Adrenal gland (tissue), 12 donors: ENCODE data around the gene SLC16A14. TPM values are rescaled to one million over a fixed set of nuclear protein-coding genes. Genes with fewer than 3 reads are reported as not detected.

Experiments
- DNase-seq, 7 donors: peaks; one replicate each; pipeline ENCODE4 v3.0.0-alpha.2; 2019 to 2020
- H3K27ac ChIP-seq, 5 donors: fragments of 200-600 bp; sonication (generic) in 4 of 5; 1 replicate in 3 of 5; 2 replicates in 2 of 5; pipeline versions ENCODE4 v1.5.1 to v1.8.0; 2016 to 2020; ENCODE audit warnings: mild to moderate bottlenecking in 1 of 5
- H3K27me3 ChIP-seq: fragments of 200-600 bp; 2 replicates; pipeline ENCODE4 v1.8.0; 2021
- H3K36me3 ChIP-seq, 2 donors: fragments of 200-600 bp; replicated peaks in 1 of 2; 1 replicate in 1 of 2; 2 replicates in 1 of 2; pipeline versions ENCODE4 v1.5.1 to v1.8.0; 2018 to 2022
- H3K4me1 ChIP-seq, 2 donors: fragments of 200-600 bp; replicated peaks in 1 of 2; 1 replicate in 1 of 2; 2 replicates in 1 of 2; pipeline versions ENCODE4 v1.5.1 to v1.8.0; 2018 to 2021
- H3K4me3 ChIP-seq, 4 donors: fragments of 200-600 bp; sonication (generic) in 3 of 4; one replicate each; pipeline ENCODE4 v1.5.1; 2016 to 2018
- H3K9me3 ChIP-seq, 3 donors: fragments of 200-600 bp; sonication (generic) in 1 of 3; replicated peaks in 1 of 3; 1 replicate in 2 of 3; 2 replicates in 1 of 3; pipeline versions ENCODE4 v1.5.1 to v1.8.0; 2016 to 2021
- CTCF ChIP-seq, 6 experiments: fragments of 450-650 bp in 4 of 6; fragments of 200-600 bp in 2 of 6; sonication (generic) in 1 of 6; IDR thresholded peaks; 1 replicate in 5 of 6; 2 replicates in 1 of 6; pipeline versions ENCODE4 v1.5.1 to v1.8.0; 2016 to 2021; ENCODE audit warnings: antibody characterized with exemption in 6 of 6, mild to moderate bottlenecking in 2 of 6, moderate library complexity in 1 of 6
- POLR2A ChIP-seq, 2 donors: fragments of 450-650 bp; IDR thresholded peaks; one replicate each; pipeline ENCODE4 v1.6.1; 2017; ENCODE audit warnings: antibody characterized with exemption in 2 of 2, mild to moderate bottlenecking in 2 of 2, moderate library complexity in 1 of 2
- WGBS, 4 donors: extraction: QIAGEN DNeasy Blood & Tissue Kit in 2 of 4; methylation state at CpG; one replicate each; pipeline versions ENCODE4 v1.1.5 to v1.1.7; 2013 to 2017; 5-methylcytosine and 5-hydroxymethylcytosine counted together
- intact Hi-C, 2 donors: fragments of 100-400 bp; cut with DNase I; formaldehyde crosslinking; loops; one replicate each; pipeline versions ENCODE4 v1.14.1 to v1.15.0; 2022 to 2023
- polyA plus RNA-seq, 3 donors: library from polyadenylated mRNA; stranded (reverse); fragments of 200-250 nt in 2 of 3; fragments of 350-450 nt in 1 of 3; fragmentation: Illumina TruSeq in 1 of 3; extraction: RNeasy Lipid Tissue Mini Kit (QIAGEN cat#74804) in 1 of 3; gene quantifications; one replicate each; pipeline ENCODE4 v1.2.3, GENCODE V29; 2013 to 2014
- total RNA-seq, 9 donors: library from RNA; depleted of rRNA in 4 of 9; stranded (reverse); fragments of >200 nt in 4 of 9; fragments of 120-200 nt in 1 of 9; fragmentation: NEBNext Ultra II Directional in 1 of 9; extraction: Animal tissue kit (Norgen Biotek cat#: 25700) in 1 of 9; gene quantifications; one replicate each; pipeline versions ENCODE4 v1.1.0 to v1.2.4, GENCODE V29; 2013 to 2023
- donor health status: healthy with polysubstance abuse.
- donor health status: Bipolar disorder and iron deficiency.
- donor health status: DM: yes; HTN: yes; CAD: no.
- donor health status: DM: no; HTN: no; CAD: no.
- donor health status: DM: no; HTN: no; CAD: no.
- donor health status: DM: yes; HTN: yes; CAD: no.

Gene SLC16A14
- total and polyA plus RNA-seq, 12 donors, result 0.88 to 23.5 (median 7.7) TPM

DNA sequence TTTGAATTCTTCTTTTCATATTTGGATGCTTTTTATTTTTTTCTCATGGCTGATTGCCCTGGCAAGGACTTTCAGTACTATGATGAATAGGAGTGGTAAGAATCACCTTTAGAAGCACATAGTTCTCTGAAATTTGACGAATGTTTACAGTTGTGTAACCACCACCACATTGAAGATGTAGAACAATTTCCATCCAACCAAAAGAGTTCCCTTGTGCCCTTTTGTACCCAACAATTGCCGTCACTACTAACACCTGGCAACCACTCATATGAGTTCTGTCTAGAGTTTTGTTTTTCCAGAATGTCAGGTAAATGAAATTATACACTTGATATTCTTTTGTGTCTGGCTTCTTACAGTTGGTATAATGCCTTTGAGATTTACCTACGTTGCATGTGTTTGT is 28.7 kb upstream of the SLC16A14 start:
- no peaks in the 10 kb centered on the region for H3K9me3 ChIP-seq
- DNase-seq, result no peak
- H3K4me3 ChIP-seq, result no peak overlapping the region
- WGBS, 4 donors, result 73 to 84% (median 79%) methylated on average over 3 of the region's 3 CpGs
- H3K27ac ChIP-seq, result no peak overlapping the region
- H3K4me1 ChIP-seq, result no peaks in the 10 kb centered on the region
- H3K27me3 ChIP-seq, result no peaks in the 10 kb centered on the region
- intact Hi-C loops, result no loop called here
- no peaks in the 10 kb centered on the region for H3K36me3 ChIP-seq
- TF ChIP-seq POLR2A (IDR thresholded peaks at IDR 0.05), result no peak
- no peak for TF ChIP-seq CTCF (IDR thresholded peaks at IDR 0.05)

GRCh38 chr2:230090967-230091366 is 22.2 kb upstream of the SLC16A14 start:
- no peaks in the 10 kb centered on the region for H3K4me1 ChIP-seq
- intact Hi-C loops, result no loop called here
- H3K9me3 ChIP-seq, result no peaks in the 10 kb centered on the region
- no peak for TF ChIP-seq CTCF (IDR thresholded peaks at IDR 0.05)
- TF ChIP-seq POLR2A (IDR thresholded peaks at IDR 0.05), result no peak
- no peak overlapping the region for H3K4me3 ChIP-seq
- no peak for DNase-seq
- H3K27me3 ChIP-seq, result no peaks in the 10 kb centered on the region
- H3K27ac ChIP-seq, result no peak overlapping the region
- 93 to 100% (median 98%) methylated on average over 2 of the region's 2 CpGs for WGBS, 4 donors
- H3K36me3 ChIP-seq, result no peaks in the 10 kb centered on the region

- Histone ChIP-seq H3K36me3 (no peaks in the 10 kb centered on the region), H3K27ac (no peak overlapping the region), H3K4me1 (no peaks in the 10 kb centered on the region), H3K4me3 (no peak overlapping the region), H3K27me3 (no peaks in the 10 kb centered on the region), H3K9me3 (no peaks in the 10 kb centered on the region)
- WGBS, 4 donors, result 78 to 91% (median 81%) methylated on average over 7 of the region's 7 CpGs
- TF ChIP-seq CTCF (IDR thresholded peaks at IDR 0.05) (no peak), POLR2A (IDR thresholded peaks at IDR 0.05) (no peak)
- no peak for DNase-seq
- intact Hi-C loops, result no loop called here
Observed at GRCh38 chr2:230085201-230085600, 16.5 kb upstream of the SLC16A14 start.

DNA sequence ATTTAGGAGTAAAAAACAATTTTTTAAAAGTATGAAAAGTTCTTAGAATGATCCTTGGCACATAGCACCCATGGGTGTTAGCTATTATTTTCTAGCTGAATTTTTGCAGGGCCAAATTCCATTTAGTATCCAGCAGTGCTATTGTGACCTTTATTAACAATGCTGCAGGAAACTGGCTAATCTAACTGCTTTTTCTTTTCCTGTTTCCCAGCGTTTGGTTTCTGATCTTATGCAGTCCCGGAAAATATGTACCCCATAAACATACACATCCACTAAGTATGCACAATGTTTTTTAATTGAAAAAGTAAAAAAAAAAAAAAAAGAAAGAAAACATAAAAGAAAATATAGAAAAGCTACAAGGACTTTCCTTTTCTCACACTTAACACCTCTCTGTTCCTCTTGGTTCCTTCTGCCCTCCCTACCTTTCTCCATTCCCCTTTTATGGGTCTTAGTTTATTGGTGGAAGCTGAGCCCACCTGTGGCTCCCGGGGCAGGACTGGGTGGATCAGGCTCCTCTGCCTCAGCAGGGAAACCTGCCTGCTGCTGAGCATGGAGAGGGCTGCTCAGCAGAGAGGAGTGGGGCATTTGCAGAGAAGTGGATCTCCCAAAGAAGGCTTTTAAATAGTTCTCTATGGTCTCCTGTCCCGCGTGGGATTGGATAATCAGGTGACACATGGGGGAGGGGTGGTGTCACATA is 9.3 kb upstream of the SLC16A14 start:
- intact Hi-C loops, result no loop called here
- Histone ChIP-seq H3K4me3 (no peak overlapping the region), H3K27me3 (no peaks in the 10 kb centered on the region), H3K9me3 (no peaks in the 10 kb centered on the region), H3K4me1 (no peaks in the 10 kb centered on the region), H3K36me3 (no peaks in the 10 kb centered on the region), H3K27ac (no peak overlapping the region)
- no peak for DNase-seq
- 60 to 62% (median 61%) methylated on average over 5 of the region's 5 CpGs for WGBS, 4 donors
- TF ChIP-seq CTCF (IDR thresholded peaks at IDR 0.05) (no peak), POLR2A (IDR thresholded peaks at IDR 0.05) (no peak)
